Cardiac muscle cell (in vitro differentiated cells and primary cell): ENCODE results near the gene HELZ2. TPM values are rescaled to one million over a fixed set of nuclear protein-coding genes. Genes with fewer than 3 reads are reported as not detected.

Experiments used
- DNase-seq, 2 donors: peaks; one replicate each; pipeline versions ENCODE4 v3.0.0 to v3.0.0-alpha.2; 2010 to 2017; ENCODE audit warnings: low read depth in 1 of 2, low spot score in 1 of 2
- H3K27ac ChIP-seq: fragments of 200-600 bp; sonication (generic); 2 replicates; pipeline ENCODE4 v1.5.1; 2016
- H3K27me3 ChIP-seq: fragments of 200-600 bp; sonication (generic); 2 replicates; pipeline ENCODE4 v1.6.0; 2016; ENCODE audit warnings: control low read depth
- H3K36me3 ChIP-seq: fragments of 200-600 bp; sonication (generic); 2 replicates; pipeline ENCODE4 v1.5.1; 2016; ENCODE audit warnings: control low read depth
- H3K4me1 ChIP-seq: fragments of 200-600 bp; sonication (generic); 2 replicates; pipeline ENCODE4 v1.8.1; 2017; ENCODE audit warnings: low read depth, mild to moderate bottlenecking, mixed run types
- H3K4me3 ChIP-seq: fragments of 200-600 bp; sonication (generic); 2 replicates; pipeline ENCODE4 v1.5.1; 2016; ENCODE audit warnings: mild to moderate bottlenecking
- H3K9me3 ChIP-seq: fragments of 200-600 bp; sonication (generic); 2 replicates; pipeline ENCODE4 v1.5.1; 2017; ENCODE audit warnings: low read depth, mild to moderate bottlenecking, control low read depth
- polyA plus RNA-seq: library from polyadenylated mRNA; unstranded; fragments of >200 nt; fragmentation: Nextera tagmentation; extraction: Ambion mirVana; gene quantifications from 2 replicates; pipeline ENCODE4 v1.2.1, GENCODE V29; 2016
- total RNA-seq: library from RNA; depleted of rRNA; stranded (reverse); fragments of >200 nt; gene quantifications from 2 replicates; pipeline ENCODE4 v1.2.3, GENCODE V29; 2016
- TF ChIP-seq, protein P1 (sequence below): IDR thresholded peaks from 2 replicates; pipeline ENCODE4 v1.5.1; 2012; ENCODE audit warnings: low read depth, mild to moderate bottlenecking, low read length

The HELZ2 gene
- total and polyA plus RNA-seq, 2 experiments from 2014 or later, result 1.7 to 14.3 TPM

DNA sequence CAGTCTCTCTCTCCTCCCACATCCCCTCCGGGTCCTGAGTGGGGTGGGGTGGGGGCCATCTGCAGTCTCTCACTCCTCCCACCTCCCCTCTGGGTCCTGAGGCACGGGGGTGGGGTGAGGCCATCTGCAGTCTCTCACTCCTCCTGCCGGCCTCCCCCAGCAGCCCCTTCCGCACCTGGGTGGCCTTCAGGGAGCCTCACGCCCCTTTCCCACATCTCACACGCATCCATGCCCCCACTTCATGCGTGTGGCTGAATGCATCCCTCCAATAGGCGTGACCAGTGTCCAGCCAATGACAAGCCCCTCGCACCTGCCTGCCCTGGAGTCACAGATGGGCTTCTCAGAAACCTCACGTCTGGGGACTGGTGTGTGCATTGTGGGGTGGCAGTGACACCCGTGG lies 25.5 kb downstream of the HELZ2 start:
- TF ChIP-seq, protein P1, sequence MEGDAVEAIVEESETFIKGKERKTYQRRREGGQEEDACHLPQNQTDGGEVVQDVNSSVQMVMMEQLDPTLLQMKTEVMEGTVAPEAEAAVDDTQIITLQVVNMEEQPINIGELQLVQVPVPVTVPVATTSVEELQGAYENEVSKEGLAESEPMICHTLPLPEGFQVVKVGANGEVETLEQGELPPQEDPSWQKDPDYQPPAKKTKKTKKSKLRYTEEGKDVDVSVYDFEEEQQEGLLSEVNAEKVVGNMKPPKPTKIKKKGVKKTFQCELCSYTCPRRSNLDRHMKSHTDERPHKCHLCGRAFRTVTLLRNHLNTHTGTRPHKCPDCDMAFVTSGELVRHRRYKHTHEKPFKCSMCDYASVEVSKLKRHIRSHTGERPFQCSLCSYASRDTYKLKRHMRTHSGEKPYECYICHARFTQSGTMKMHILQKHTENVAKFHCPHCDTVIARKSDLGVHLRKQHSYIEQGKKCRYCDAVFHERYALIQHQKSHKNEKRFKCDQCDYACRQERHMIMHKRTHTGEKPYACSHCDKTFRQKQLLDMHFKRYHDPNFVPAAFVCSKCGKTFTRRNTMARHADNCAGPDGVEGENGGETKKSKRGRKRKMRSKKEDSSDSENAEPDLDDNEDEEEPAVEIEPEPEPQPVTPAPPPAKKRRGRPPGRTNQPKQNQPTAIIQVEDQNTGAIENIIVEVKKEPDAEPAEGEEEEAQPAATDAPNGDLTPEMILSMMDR, result no peak
- Histone ChIP-seq H3K9me3 (no peaks in the 10 kb centered on the region), H3K4me3 (no peak overlapping the region), H3K4me1 (no peaks in the 10 kb centered on the region), H3K27me3 (no peaks in the 10 kb centered on the region), H3K36me3 (no peaks in the 10 kb centered on the region), H3K27ac (no peak overlapping the region)
- DNase-seq, result no peak

GRCh38 chr20:63547725-63548480 lies 26.1 kb downstream of the HELZ2 start, which contains the start of gene SRMS:
Gene SRMS, minus strand, starts transcription at chr20:63547749. Its CDS starts 286 bp downstream, at chr20:63547463.
- H3K4me1 ChIP-seq, result no peaks in the 10 kb centered on the region
- no peak for DNase-seq
- no peaks in the 10 kb centered on the region for H3K27me3 ChIP-seq
- H3K9me3 ChIP-seq, result no peaks in the 10 kb centered on the region
- H3K4me3 ChIP-seq, result no peak within 1 kb of the TSS
- no peak within 1 kb of the TSS for H3K27ac ChIP-seq
- TF ChIP-seq, protein P1, result no peak
- H3K36me3 ChIP-seq, result no peaks in the 10 kb centered on the region

- H3K4me3 ChIP-seq, result no peak overlapping the region
- TF ChIP-seq, protein P1, result no peak
- DNase-seq, result no peak
- H3K27me3 ChIP-seq, result no peaks in the 10 kb centered on the region
- no peaks in the 10 kb centered on the region for H3K36me3 ChIP-seq
- no peaks in the 10 kb centered on the region for H3K9me3 ChIP-seq
- H3K27ac ChIP-seq, result no peak overlapping the region
- H3K4me1 ChIP-seq, result no peaks in the 10 kb centered on the region
Measured at GRCh38 chr20:63546956-63547724, 26.9 kb downstream of the HELZ2 start.

DNA sequence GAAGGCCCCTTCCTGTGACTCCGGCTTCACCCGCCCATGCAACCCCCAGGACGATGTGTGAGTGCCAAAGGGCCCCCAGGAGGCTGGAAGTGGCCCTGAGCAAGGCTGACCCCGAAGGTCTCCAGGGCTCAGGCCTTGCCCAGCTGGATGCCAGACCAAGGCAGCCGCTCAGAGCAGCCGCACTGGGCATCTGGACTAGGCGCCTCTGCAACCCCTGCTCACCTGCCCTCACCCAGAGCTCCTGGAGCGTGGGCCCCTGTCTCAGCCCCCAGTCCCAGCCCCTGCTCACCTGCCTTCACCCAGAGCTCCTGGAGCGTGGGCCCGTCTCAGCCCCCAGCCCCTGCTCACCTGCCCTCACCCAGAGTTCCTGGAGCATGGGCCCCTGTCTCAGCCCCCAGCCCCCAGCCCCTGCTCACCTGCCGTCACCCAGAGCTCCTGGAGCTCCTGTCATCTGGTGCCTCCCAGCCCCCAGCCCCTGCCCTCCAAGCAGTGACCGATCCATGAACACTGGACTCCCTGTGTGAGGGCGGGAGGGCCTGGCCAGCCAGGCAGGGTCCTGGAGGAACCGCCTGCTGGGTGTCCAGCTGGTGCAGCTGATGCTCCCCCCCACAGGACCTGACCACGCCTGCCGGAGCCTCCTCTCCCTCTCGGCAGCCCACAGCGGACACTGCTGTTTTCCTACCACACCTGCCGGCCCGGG lies 27.6 kb downstream of the HELZ2 start:
- H3K9me3 ChIP-seq, result no peaks in the 10 kb centered on the region
- TF ChIP-seq, protein P1, result no peak
- no peak overlapping the region for H3K27ac ChIP-seq
- no peaks in the 10 kb centered on the region for H3K4me1 ChIP-seq
- H3K4me3 ChIP-seq, result no peak overlapping the region
- H3K27me3 ChIP-seq, result no peaks in the 10 kb centered on the region
- no peaks in the 10 kb centered on the region for H3K36me3 ChIP-seq
- DNase-seq, result no peak

GRCh38 chr20:63545814-63546213 lies 28.2 kb downstream of the HELZ2 start:
- Histone ChIP-seq H3K9me3 (no peaks in the 10 kb centered on the region), H3K27me3 (no peaks in the 10 kb centered on the region), H3K4me3 (no peak overlapping the region), H3K36me3 (no peaks in the 10 kb centered on the region), H3K4me1 (no peaks in the 10 kb centered on the region), H3K27ac (no peak overlapping the region)
- DNase-seq, result no peak
- TF ChIP-seq, protein P1, result no peak
